ENCODE data around the gene ZSWIM2. TPM values are rescaled to one million over a fixed set of nuclear protein-coding genes. Genes with fewer than 3 reads are reported as not detected.

The ZSWIM2 gene
- total RNA-seq, 4 donors from 2014 or later, result not detected

GRCh38 chr2:186852508-186852907 is 3.5 kb upstream of the ZSWIM2 start:
- Histone ChIP-seq H3K4me3 (no peak overlapping the region), H3K27ac (no peak overlapping the region), H3K9me3 (no peaks in the 10 kb centered on the region), H3K27me3 (no peaks in the 10 kb centered on the region), H3K4me1 (no peaks in the 10 kb centered on the region), H3K36me3 (no peaks in the 10 kb centered on the region)
- intact Hi-C loops (cut with DNase I; ENCODE audit: low total_unique reads), result loop anchor here (10.0 kb wide), 1 partner anchor 602 kb away; no protein-coding TSS in a partner anchor
- no peak for DNase-seq
- no peak for TF ChIP-seq CTCF (IDR thresholded peaks at IDR 0.05)
- no peak for TF ChIP-seq POLR2A (IDR thresholded peaks at IDR 0.05)

- no peak for TF ChIP-seq POLR2A (IDR thresholded peaks at IDR 0.05)
- no peak for TF ChIP-seq CTCF (IDR thresholded peaks at IDR 0.05)
- Histone ChIP-seq H3K9me3 (no peaks in the 10 kb centered on the region), H3K36me3 (no peaks in the 10 kb centered on the region), H3K27ac (no peak overlapping the region), H3K4me3 (no peak overlapping the region), H3K4me1 (no peaks in the 10 kb centered on the region), H3K27me3 (peaks cover 0 to 20% of the 10 kb centered on the region in 2 donors)
- DNase-seq, result no peak
- intact Hi-C loops (cut with DNase I; ENCODE audit: low total_unique reads), result no loop called here
Measured at GRCh38 chr2:186842373-186842772, 6.6 kb downstream of the ZSWIM2 start.

DNA sequence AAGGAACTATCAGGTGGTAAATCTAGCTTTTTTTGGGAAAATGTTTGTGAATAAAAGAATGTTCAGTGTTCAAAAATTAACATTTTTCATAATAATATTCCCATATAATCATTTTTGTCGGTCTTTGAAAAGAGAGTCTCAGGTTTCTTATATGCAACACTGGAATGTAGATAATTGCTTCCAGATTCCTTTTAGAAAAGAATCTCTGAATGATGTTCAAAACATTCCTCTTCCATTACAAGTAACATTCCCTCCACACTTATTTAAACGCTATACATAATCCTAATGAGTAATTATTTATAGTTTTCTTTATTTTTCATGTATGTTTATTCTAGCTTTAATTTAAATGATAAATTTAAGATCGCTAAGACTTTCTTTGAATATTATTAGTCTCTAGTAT is 7.0 kb downstream of the ZSWIM2 start:
- Histone ChIP-seq H3K27me3 (peaks cover 0 to 20% of the 10 kb centered on the region in 2 donors), H3K36me3 (no peaks in the 10 kb centered on the region), H3K4me1 (no peaks in the 10 kb centered on the region), H3K9me3 (no peaks in the 10 kb centered on the region), H3K27ac (no peak overlapping the region), H3K4me3 (no peak overlapping the region)
- intact Hi-C loops (cut with DNase I; ENCODE audit: low total_unique reads), result no loop called here
- no peak for DNase-seq
- TF ChIP-seq CTCF (IDR thresholded peaks at IDR 0.05), result no peak
- TF ChIP-seq POLR2A (IDR thresholded peaks at IDR 0.05), result no peak

DNA sequence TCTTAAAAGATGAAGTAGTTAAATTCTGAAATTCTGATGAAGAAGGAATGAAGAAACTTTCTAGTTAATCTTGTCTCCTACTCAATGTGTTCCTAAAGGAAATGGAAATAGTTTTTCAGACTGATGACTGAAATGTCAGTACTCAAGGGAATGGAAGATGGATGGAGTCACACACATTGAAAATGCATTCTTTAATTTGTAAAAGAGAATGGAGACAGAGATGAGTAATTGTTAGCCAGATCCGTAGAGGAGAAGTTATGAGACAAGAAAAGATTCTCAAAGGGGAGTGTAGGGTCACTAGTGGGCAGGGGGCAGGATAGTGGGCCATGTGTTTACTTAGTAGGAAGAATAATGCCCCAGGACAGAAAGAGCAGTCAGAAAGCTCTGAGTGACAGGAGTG is 13.3 kb downstream of the ZSWIM2 start:
- intact Hi-C loops (cut with DNase I; ENCODE audit: low total_unique reads), result no loop called here

More for the DNA sequence above, 13.3 kb downstream of the ZSWIM2 start:
- no peaks in the 10 kb centered on the region for H3K27me3 ChIP-seq
- no peaks in the 10 kb centered on the region for H3K36me3 ChIP-seq
- TF ChIP-seq CTCF (IDR thresholded peaks at IDR 0.05), result no peak
- TF ChIP-seq POLR2A (IDR thresholded peaks at IDR 0.05), result no peak
- no peak overlapping the region for H3K27ac ChIP-seq
- H3K4me1 ChIP-seq, result no peaks in the 10 kb centered on the region
- no peak for DNase-seq
- H3K4me3 ChIP-seq, result no peak overlapping the region
- H3K9me3 ChIP-seq, result no peaks in the 10 kb centered on the region
